Choroid plexus epithelial cell (primary cell): ENCODE results near the gene NHLRC2.

Source experiments
- DNase-seq: peaks from one replicate; pipeline ENCODE4 v3.0.0-alpha.2; 2010; ENCODE audit warnings: low read depth
- H3K4me3 ChIP-seq: 2 replicates; pipeline ENCODE4 v1.5.1; 2011; ENCODE audit warnings: low read depth, mild to moderate bottlenecking, control low read depth, low read length, moderate library complexity
- TF ChIP-seq, protein P1 (sequence below): conservative IDR thresholded peaks from 2 replicates; pipeline ENCODE4 v1.5.1; 2011; ENCODE audit warnings: low read depth, mild to moderate bottlenecking, control low read depth, inconsistent platforms, low read length, moderate library complexity

NHLRC2 gene

DNA sequence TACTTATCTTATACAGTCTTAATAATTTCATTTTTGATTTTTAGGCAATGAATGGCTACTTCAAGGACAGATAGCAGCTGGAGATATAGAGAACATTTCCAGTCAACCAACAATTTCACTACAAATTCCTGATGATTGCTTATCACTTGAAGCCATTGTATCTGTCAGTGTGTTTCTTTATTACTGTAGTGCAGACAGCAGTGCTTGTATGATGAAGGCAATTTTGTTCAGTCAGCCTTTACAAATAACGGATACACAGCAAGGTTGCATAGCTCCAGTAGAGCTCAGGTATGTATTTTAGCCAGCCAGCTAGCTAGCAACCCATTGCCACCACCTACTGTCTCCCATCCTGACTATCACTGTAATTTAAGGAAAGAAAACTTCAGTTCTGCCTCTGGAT lies 53.8 kb downstream of the NHLRC2 start:
- no peak for DNase-seq
- TF ChIP-seq, protein P1, sequence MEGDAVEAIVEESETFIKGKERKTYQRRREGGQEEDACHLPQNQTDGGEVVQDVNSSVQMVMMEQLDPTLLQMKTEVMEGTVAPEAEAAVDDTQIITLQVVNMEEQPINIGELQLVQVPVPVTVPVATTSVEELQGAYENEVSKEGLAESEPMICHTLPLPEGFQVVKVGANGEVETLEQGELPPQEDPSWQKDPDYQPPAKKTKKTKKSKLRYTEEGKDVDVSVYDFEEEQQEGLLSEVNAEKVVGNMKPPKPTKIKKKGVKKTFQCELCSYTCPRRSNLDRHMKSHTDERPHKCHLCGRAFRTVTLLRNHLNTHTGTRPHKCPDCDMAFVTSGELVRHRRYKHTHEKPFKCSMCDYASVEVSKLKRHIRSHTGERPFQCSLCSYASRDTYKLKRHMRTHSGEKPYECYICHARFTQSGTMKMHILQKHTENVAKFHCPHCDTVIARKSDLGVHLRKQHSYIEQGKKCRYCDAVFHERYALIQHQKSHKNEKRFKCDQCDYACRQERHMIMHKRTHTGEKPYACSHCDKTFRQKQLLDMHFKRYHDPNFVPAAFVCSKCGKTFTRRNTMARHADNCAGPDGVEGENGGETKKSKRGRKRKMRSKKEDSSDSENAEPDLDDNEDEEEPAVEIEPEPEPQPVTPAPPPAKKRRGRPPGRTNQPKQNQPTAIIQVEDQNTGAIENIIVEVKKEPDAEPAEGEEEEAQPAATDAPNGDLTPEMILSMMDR: no peak
- H3K4me3 ChIP-seq: no peak overlapping the region

DNA sequence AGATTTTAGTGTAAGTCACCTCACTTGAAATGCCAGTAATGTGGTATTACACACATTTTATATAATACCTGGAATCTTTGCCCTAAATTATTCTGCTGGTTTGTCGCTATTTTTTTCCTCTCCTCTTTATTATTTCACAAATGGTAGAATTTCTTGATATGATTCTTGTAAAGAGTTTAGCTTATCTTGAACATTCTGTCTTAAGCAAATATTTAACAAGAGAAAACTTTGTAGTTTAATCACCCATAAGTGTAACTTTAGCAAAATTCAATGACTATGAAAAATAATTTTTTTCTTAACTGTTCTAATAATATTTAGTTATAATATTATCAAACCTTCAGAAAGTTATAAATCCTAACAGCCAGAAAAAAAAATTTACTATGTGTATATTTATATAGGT lies 56.7 kb downstream of the NHLRC2 start:
- H3K4me3 ChIP-seq: no peak overlapping the region
- no peak for DNase-seq
- TF ChIP-seq, protein P1: no peak

DNA sequence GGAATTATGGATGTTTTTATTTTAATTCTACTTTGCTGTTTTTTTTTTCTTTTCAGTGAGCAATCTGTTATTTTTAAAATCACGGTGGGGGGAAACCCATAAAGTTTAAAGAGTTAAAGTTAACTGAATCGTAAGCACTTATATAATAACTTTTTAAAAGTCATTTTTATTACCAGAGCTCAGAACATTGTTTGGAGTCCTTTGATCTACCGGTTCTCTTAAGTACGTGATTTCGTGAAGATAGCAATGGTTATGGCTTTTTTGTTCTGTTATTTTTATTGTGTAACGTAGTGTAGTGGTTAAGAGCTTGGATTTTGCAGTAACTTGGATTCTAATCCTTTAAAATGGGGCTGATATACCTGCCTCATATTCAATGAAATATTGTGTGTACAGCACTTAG lies 57.4 kb downstream of the NHLRC2 start:
- no peak for DNase-seq
- TF ChIP-seq, protein P1: no peak
- H3K4me3 ChIP-seq: no peak overlapping the region

DNA sequence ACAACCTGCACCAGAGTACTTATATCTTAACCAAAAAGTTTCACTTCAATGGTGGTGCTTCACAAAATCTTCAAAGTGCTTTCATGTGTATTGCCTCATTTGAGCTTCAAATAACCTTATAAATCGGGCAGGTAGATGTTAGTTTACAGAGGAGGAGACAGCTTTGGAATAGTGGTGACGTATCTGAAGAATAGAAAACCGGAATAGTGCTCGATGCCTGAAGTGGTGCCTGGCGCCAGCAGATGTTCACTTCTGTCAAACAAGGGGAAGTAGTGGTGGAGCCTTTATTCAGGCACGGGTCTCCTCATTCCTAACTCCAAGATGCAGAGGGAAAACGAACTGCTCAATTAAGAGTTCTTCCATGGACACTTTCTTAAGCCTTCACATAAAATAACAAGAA lies 58.1 kb downstream of the NHLRC2 start:
- TF ChIP-seq, protein P1: no peak
- H3K4me3 ChIP-seq: no peak overlapping the region
- no peak for DNase-seq

GRCh38 chr10:113914956-113915355 lies 60.5 kb downstream of the NHLRC2 start:
- TF ChIP-seq, protein P1: no peak
- no peak for DNase-seq
- no peak overlapping the region for H3K4me3 ChIP-seq

- TF ChIP-seq, protein P1: no peak
- H3K4me3 ChIP-seq: no peak overlapping the region
Observed at GRCh38 chr10:113915540-113915939, 61.1 kb downstream of the NHLRC2 start.

DNA sequence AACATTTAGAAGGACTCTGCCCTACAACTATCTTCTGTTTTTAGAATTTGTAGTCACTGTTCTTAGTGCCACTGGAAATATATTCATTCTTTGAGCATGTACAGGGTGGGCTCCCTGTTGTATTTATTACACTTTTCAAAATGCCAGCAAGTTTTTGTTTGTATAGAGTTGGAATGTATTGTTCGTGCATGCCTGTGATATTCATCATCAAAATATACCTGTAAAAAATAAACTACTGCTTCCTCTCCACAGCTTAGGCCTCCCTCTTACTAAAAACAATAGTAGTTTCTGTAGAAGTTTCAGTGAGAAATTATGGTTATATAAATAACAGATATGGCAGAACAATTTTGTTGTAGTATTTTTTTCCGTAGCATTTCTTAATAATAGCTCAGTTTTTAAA lies 61.6 kb downstream of the NHLRC2 start:
- H3K4me3 ChIP-seq: no peak overlapping the region
- DNase-seq: no peak
- TF ChIP-seq, protein P1: no peak

More at GRCh38 chr10:113915540-113915939, 61.1 kb downstream of the NHLRC2 start:
- no peak for DNase-seq
